Skeletal muscle satellite cell (primary cell): ENCODE data around the gene TENM4.

Experiments used
- H3K27me3 ChIP-seq: 2 replicates; pipeline ENCODE4 v1.7.0; 2013; ENCODE audit warnings: low read length; ENCODE audit not compliant: control insufficient read depth, insufficient read depth
- H3K36me3 ChIP-seq: 2 replicates; pipeline ENCODE4 v1.7.0; 2013; ENCODE audit warnings: mild to moderate bottlenecking, control low read depth, low read length; ENCODE audit not compliant: insufficient read depth
- H3K4me1 ChIP-seq: 2 replicates; pipeline ENCODE4 v1.7.0; 2013; ENCODE audit warnings: low read length; ENCODE audit not compliant: control insufficient read depth, insufficient read depth
- H3K4me2 ChIP-seq: 2 replicates; pipeline ENCODE4 v1.7.0; 2013; ENCODE audit warnings: mild to moderate bottlenecking, low read length
- H3K4me3 ChIP-seq: 2 replicates; pipeline ENCODE4 v1.7.0; 2013; ENCODE audit warnings: low read length
- H3K9ac ChIP-seq: 2 replicates; pipeline ENCODE4 v1.7.0; 2013; ENCODE audit warnings: mild to moderate bottlenecking, low read depth, low read length, moderate library complexity
- H3K9me3 ChIP-seq: replicated peaks from 2 replicates; pipeline ENCODE4 v1.7.0; 2013; ENCODE audit warnings: mild to moderate bottlenecking, control low read depth, low read length

Gene TENM4

GRCh38 chr11:79081471-79082031 is 359.3 kb downstream of the TENM4 start:
- Histone ChIP-seq H3K36me3 (no peaks in the 10 kb centered on the region), H3K9me3 (no peaks in the 10 kb centered on the region), H3K27me3 (no peaks in the 10 kb centered on the region), H3K4me2 (no peak overlapping the region), H3K4me1 (no peaks in the 10 kb centered on the region), H3K4me3 (no peak overlapping the region), H3K9ac (no peak overlapping the region)

DNA sequence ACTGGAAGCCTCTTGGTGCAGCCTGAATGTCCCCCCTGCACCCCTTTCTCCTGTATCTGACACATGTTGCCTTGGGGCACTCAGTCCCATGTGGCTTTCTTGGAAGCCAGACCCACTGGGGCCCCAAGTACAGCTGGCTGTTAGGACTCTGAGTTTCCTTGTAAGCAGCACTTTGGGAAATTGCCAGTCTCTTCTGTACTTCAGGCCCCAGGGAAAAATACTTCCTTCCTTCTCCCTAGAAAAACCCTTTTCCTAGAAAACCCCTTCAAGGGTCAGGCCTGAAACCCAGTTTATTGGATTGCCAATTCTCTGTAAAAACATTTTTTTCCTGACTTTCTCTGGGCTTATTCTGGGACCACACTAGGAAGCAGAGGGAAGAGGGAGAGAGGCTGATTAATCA is 360.3 kb downstream of the TENM4 start:
- Histone ChIP-seq H3K9ac (no peak overlapping the region), H3K4me1 (no peaks in the 10 kb centered on the region), H3K36me3 (no peaks in the 10 kb centered on the region), H3K9me3 (no peaks in the 10 kb centered on the region), H3K4me2 (no peak overlapping the region), H3K27me3 (no peaks in the 10 kb centered on the region), H3K4me3 (no peak overlapping the region)

DNA sequence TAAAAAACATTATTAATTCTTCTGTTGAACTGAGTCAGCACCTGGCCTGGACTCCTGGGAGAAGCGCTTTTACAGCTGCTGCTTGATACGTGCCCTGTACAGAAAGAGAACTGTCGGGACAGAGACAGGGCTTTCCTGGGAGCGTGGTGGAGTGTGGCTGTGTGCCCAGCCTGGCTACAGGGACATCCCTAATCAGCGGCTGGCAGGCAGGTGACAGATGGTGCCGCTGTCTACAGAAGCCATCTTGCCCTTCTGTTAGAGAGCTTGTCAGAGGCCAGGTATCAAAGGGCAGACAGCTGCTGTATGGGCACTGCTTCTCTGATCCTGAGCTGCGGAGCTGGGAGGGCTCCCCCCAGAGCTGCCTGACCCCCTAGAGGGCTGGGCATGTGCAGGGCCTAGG is 361.8 kb downstream of the TENM4 start:
- no peaks in the 10 kb centered on the region for H3K9me3 ChIP-seq
- no peaks in the 10 kb centered on the region for H3K27me3 ChIP-seq
- H3K9ac ChIP-seq: no peak overlapping the region
- H3K4me3 ChIP-seq: no peak overlapping the region
- H3K4me1 ChIP-seq: no peaks in the 10 kb centered on the region
- H3K36me3 ChIP-seq: no peaks in the 10 kb centered on the region
- no peak overlapping the region for H3K4me2 ChIP-seq

- H3K27me3 ChIP-seq: no peaks in the 10 kb centered on the region
- no peaks in the 10 kb centered on the region for H3K9me3 ChIP-seq
- H3K4me3 ChIP-seq: no peak overlapping the region
- no peak overlapping the region for H3K4me2 ChIP-seq
- H3K4me1 ChIP-seq: no peaks in the 10 kb centered on the region
- H3K36me3 ChIP-seq: no peaks in the 10 kb centered on the region
- H3K9ac ChIP-seq: no peak overlapping the region
Observed at GRCh38 chr11:79078456-79078855, 362.4 kb downstream of the TENM4 start.

GRCh38 chr11:79077702-79078330 is 363.0 kb downstream of the TENM4 start:
- H3K27me3 ChIP-seq: no peaks in the 10 kb centered on the region
- no peaks in the 10 kb centered on the region for H3K4me1 ChIP-seq
- H3K4me2 ChIP-seq: no peak overlapping the region
- no peaks in the 10 kb centered on the region for H3K9me3 ChIP-seq
- H3K4me3 ChIP-seq: no peak overlapping the region
- H3K36me3 ChIP-seq: no peaks in the 10 kb centered on the region
- no peak overlapping the region for H3K9ac ChIP-seq

- H3K27me3 ChIP-seq: no peaks in the 10 kb centered on the region
- no peaks in the 10 kb centered on the region for H3K36me3 ChIP-seq
- no peaks in the 10 kb centered on the region for H3K9me3 ChIP-seq
- H3K9ac ChIP-seq: no peak overlapping the region
- H3K4me1 ChIP-seq: no peaks in the 10 kb centered on the region
- no peak overlapping the region for H3K4me2 ChIP-seq
- no peak overlapping the region for H3K4me3 ChIP-seq
Observed at GRCh38 chr11:79076526-79077115, 364.2 kb downstream of the TENM4 start.

DNA sequence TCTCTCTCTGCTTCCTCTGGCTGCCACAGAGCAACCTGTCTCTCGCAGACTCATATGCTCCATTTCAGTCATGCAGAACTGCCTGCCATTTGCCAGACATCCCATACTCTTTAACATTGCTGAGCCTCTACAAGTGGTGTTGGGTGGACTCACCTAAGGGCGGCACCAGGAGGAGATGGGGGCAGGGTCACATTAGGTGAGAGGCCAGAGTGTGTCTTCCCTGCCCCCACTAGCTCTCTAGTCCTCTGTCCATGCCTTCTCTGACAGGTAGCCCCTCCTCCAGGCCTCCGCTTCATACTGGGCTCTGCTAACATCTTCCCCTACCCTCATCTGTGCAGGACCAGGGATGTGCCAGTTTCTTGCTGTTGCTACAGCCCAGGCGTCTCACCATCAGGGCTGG is 366.3 kb downstream of the TENM4 start:
- Histone ChIP-seq H3K9me3 (no peaks in the 10 kb centered on the region), H3K4me2 (no peak overlapping the region), H3K36me3 (no peaks in the 10 kb centered on the region), H3K9ac (no peak overlapping the region), H3K27me3 (no peaks in the 10 kb centered on the region), H3K4me1 (no peaks in the 10 kb centered on the region), H3K4me3 (no peak overlapping the region)

DNA sequence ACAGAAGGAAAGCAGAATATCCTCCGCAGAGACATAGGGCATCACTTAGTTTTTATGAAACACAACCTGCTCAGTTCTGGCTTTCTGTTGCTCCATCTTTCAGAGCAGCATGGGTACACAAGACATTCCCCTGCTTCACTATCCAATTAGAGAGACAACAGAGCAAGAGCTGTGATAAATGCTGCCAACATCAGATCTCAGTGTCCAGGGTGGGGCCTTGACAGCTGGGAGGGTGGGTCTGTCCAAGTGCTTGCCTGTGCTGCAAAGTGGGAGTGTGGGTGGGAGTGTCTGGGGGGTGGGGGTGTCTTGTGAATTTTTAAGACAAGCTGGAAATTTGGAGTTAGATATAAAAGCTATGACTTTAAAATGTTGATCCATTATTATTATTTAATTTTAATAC is 369.6 kb downstream of the TENM4 start:
- Histone ChIP-seq H3K4me1 (no peaks in the 10 kb centered on the region), H3K9me3 (no peaks in the 10 kb centered on the region), H3K4me2 (no peak overlapping the region), H3K9ac (no peak overlapping the region), H3K27me3 (no peaks in the 10 kb centered on the region), H3K36me3 (no peaks in the 10 kb centered on the region), H3K4me3 (no peak overlapping the region)

- Histone ChIP-seq H3K9ac (no peak overlapping the region), H3K4me2 (no peak overlapping the region), H3K36me3 (no peaks in the 10 kb centered on the region), H3K4me1 (no peaks in the 10 kb centered on the region), H3K4me3 (no peak overlapping the region), H3K9me3 (no peaks in the 10 kb centered on the region), H3K27me3 (no peaks in the 10 kb centered on the region)
Observed at GRCh38 chr11:79070518-79070917, 370.3 kb downstream of the TENM4 start.

- Histone ChIP-seq H3K4me3 (no peak overlapping the region), H3K36me3 (no peaks in the 10 kb centered on the region), H3K4me2 (no peak overlapping the region), H3K4me1 (no peaks in the 10 kb centered on the region), H3K27me3 (no peaks in the 10 kb centered on the region), H3K9ac (no peak overlapping the region), H3K9me3 (no peaks in the 10 kb centered on the region)
Observed at GRCh38 chr11:79069504-79069903, 371.3 kb downstream of the TENM4 start.

DNA sequence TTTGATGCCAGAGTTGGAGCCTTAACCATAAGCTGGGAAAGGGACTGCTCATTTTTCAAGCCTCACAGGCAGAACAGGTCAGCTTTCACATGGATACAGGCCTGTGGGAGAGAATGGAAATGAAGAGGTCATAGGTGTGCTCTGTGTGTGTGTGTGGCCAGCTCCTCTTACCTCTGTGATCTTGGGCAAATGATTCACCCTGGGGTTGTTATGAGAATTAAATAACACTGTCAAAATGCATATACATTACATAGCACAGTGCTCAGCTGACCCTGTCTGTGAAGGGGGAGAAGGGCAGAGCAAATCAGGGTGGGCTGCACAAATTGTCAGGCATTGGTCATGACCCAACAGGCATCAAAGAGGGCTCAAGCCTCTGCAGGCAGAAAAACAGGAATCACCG is 372.5 kb downstream of the TENM4 start:
- H3K4me1 ChIP-seq: no peaks in the 10 kb centered on the region
- H3K4me2 ChIP-seq: no peak overlapping the region

GRCh38 chr11:79067352-79067679 is 373.5 kb downstream of the TENM4 start:
- Histone ChIP-seq H3K9ac (no peak overlapping the region), H3K4me2 (no peak overlapping the region), H3K4me1 (no peaks in the 10 kb centered on the region), H3K36me3 (no peaks in the 10 kb centered on the region), H3K9me3 (no peaks in the 10 kb centered on the region), H3K4me3 (no peak overlapping the region), H3K27me3 (no peaks in the 10 kb centered on the region)

More for the DNA sequence above, 372.5 kb downstream of the TENM4 start:
- Histone ChIP-seq H3K4me3 (no peak overlapping the region), H3K9ac (no peak overlapping the region), H3K36me3 (no peaks in the 10 kb centered on the region), H3K27me3 (no peaks in the 10 kb centered on the region), H3K9me3 (no peaks in the 10 kb centered on the region)
